Measurements from ENCODE around the gene ASRGL1. TPM values are rescaled to one million over a fixed set of nuclear protein-coding genes. Genes with fewer than 3 reads are reported as not detected.
"Not testable (repeated sequence)": the region's sequence is repeated elsewhere in the genome, so short reads cannot be mapped to it uniquely, and the experiment has no call there.

ASRGL1 gene
- total RNA-seq, 4 donors from 2014 or later: 0.66 to 7.6 (median 4.4) TPM; not detected in 1

DNA sequence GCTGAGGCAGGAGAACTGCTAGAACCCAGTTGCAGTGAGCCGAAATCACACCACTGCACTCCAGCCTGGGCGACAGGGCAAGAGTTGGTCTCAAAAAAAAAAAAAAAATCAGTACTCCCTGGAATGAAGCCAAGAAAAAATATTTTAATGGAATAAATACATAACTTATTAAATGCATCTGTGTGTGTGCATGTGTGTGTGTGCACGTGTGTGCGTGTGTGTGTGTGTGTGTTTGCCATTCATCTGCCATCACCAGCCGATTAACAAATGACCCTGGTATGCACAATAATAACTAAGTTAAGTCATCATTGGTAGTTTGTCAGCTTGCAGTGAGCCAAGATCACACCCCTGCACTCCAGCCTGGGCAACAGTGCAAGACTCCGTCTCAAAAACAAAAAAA lies 46.6 kb downstream of the ASRGL1 start:
- Histone ChIP-seq H3K36me3 (no peaks in the 10 kb centered on the region), H3K27me3 (peaks cover 0 to 6% (median 0%) of the 10 kb centered on the region in 4 donors), H3K27ac (no peak overlapping the region), H3K4me3 (no peak overlapping the region), H3K9me3 (no peaks in the 10 kb centered on the region), H3K4me1 (peaks cover 0 to 24% (median 2%) of the 10 kb centered on the region in 3 donors)
- TF ChIP-seq, protein P1, sequence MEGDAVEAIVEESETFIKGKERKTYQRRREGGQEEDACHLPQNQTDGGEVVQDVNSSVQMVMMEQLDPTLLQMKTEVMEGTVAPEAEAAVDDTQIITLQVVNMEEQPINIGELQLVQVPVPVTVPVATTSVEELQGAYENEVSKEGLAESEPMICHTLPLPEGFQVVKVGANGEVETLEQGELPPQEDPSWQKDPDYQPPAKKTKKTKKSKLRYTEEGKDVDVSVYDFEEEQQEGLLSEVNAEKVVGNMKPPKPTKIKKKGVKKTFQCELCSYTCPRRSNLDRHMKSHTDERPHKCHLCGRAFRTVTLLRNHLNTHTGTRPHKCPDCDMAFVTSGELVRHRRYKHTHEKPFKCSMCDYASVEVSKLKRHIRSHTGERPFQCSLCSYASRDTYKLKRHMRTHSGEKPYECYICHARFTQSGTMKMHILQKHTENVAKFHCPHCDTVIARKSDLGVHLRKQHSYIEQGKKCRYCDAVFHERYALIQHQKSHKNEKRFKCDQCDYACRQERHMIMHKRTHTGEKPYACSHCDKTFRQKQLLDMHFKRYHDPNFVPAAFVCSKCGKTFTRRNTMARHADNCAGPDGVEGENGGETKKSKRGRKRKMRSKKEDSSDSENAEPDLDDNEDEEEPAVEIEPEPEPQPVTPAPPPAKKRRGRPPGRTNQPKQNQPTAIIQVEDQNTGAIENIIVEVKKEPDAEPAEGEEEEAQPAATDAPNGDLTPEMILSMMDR (IDR thresholded peaks at IDR 0.05): no peak
- TF ChIP-seq POLR2A (IDR thresholded peaks at IDR 0.05): no peak
- intact Hi-C loops (cut with DNase I): no loop called here
- DNase-seq: no peak
- WGBS, 2 donors: 32 to 48% methylated on average over 6 of the region's 6 CpGs

DNA sequence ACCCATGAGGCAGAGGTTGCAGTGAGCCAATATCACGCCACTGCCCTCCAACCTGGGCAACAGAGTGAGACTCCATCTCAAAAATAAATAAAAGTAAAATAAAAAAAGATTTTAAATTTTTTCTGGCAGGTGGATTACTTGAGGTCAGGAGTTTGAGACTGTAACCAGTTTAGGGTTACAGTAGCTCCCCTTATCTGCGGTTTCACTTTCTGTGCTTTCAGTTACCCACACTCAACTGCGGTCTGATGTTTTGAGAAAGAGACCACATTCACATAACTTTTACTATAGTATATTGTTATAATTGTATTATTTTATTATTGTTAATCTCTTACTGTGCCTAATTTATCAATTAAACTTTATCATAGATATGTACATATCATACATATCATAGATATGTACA lies 48.8 kb downstream of the ASRGL1 start:
- H3K36me3 ChIP-seq; H3K9me3 ChIP-seq; intact Hi-C loops (cut with DNase I); H3K27me3 ChIP-seq; DNase-seq; H3K4me3 ChIP-seq; H3K27ac ChIP-seq: not testable (repeated sequence)
- H3K4me1 ChIP-seq: peaks cover 0 to 18% (median 0%) of the 10 kb centered on the region in 3 donors
- WGBS, 2 donors: 85% methylated on average over 3 of the region's 3 CpGs

DNA sequence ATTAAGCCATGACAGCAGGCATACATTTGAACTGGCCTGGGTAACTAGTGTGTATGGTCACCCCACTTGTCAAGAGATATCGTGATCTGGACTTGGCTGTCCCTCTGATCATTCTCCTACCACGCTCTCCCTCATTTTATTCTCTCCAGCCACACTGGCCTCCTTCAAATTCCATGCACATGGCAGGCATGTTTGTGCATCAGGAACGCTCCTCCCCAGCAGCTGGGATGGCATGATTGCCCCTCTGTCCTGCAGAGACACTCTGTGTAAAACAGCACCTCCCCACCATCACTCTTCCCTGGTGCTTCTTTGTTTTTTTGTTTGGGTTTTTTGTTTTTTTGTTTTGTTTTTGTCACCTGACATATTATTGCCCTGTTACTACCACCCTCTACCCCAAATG lies 50.1 kb downstream of the ASRGL1 start:
- Histone ChIP-seq H3K4me3 (no peak overlapping the region), H3K4me1 (peaks cover 0 to 8% (median 0%) of the 10 kb centered on the region in 3 donors), H3K27me3 (no peaks in the 10 kb centered on the region), H3K27ac (no peak overlapping the region), H3K9me3 (no peaks in the 10 kb centered on the region), H3K36me3 (no peaks in the 10 kb centered on the region)
- TF ChIP-seq POLR2A (IDR thresholded peaks at IDR 0.05): no peak
- TF ChIP-seq, protein P1 (IDR thresholded peaks at IDR 0.05): no peak
- no peak for DNase-seq
- 89 to 90% methylated on average over 3 of the region's 3 CpGs for WGBS, 2 donors
- intact Hi-C loops (cut with DNase I): no loop called here

DNA sequence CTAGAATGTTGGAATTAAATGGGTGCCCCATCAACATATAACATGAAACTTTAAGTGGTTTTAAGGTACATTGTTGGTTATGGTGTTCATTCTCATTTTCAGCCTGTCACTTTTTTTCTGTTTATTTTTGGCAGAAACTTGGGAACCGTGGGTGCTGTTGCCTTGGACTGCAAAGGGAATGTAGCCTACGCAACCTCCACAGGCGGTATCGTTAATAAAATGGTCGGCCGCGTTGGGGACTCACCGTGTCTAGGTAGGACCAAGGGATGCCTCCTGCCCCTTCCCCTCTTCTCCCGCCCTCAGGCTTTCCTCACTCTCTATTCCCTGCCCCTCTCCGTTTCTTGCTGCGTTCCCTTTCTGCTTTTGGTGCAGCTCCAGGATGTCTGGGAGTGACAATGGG lies 51.8 kb downstream of the ASRGL1 start:
- Histone ChIP-seq H3K27me3 (no peaks in the 10 kb centered on the region), H3K4me3 (no peak overlapping the region), H3K4me1 (peaks cover 0 to 10% (median 0%) of the 10 kb centered on the region in 3 donors), H3K9me3 (no peaks in the 10 kb centered on the region), H3K27ac (no peak overlapping the region), H3K36me3 (no peaks in the 10 kb centered on the region)
- no peak for DNase-seq
- TF ChIP-seq, protein P1 (IDR thresholded peaks at IDR 0.05): no peak
- TF ChIP-seq POLR2A (IDR thresholded peaks at IDR 0.05): no peak
- intact Hi-C loops (cut with DNase I): no loop called here
- whole genome bisulfite sequencing, 2 donors: 76 to 82% methylated on average over 11 of the region's 11 CpGs

DNA sequence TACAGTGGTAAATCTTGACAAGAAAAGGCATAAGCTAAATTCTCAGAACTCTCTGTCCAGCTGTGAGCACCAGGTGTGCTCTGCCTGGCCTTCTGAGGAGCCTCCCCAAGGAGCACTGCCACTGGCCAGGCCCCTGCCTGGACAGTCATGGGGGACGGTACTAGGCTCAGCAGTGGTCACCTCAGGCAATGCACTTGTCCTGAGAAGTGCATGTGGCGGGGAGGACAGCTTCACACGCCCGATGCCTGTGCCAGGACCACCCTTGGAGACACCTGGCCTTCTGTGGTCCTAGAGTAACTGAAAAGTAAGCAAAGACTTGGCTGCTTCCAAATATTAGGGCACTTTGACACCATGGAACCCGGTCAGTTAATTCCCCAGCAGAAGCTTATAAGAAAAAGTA lies 53.0 kb downstream of the ASRGL1 start:
- Histone ChIP-seq H3K27me3 (no peaks in the 10 kb centered on the region), H3K36me3 (no peaks in the 10 kb centered on the region), H3K4me3 (no peak overlapping the region), H3K9me3 (no peaks in the 10 kb centered on the region), H3K27ac (no peak overlapping the region), H3K4me1 (peaks cover 1 to 19% (median 2%) of the 10 kb centered on the region in 3 donors)
- TF ChIP-seq, protein P1 (IDR thresholded peaks at IDR 0.05): no peak
- no peak for TF ChIP-seq POLR2A (IDR thresholded peaks at IDR 0.05)
- intact Hi-C loops (cut with DNase I): no loop called here
- DNase-seq: no peak
- 67 to 75% methylated on average over 4 to 5 of the region's 5 CpGs for WGBS, 2 donors

DNA sequence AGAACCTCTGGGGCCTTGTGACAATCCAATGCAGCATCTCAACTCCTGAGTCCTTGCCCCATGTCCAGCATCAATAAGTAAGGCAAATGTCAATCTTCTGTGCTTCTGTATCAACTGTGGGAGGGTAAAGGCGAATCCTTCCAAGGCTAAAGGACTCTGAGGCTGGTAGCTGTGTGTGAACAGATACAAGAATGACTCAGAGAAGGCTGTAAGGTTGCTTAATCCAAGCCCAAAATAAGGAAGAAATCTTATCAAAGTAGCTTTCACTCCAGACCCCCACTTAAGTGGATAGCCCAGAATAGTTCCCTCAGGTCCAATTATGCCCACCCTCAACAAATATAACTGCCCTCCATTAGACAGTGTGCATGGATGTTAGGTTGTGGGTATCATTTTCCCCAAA lies 53.5 kb downstream of the ASRGL1 start:
- Histone ChIP-seq H3K36me3 (no peaks in the 10 kb centered on the region), H3K9me3 (no peaks in the 10 kb centered on the region), H3K27ac (no peak overlapping the region), H3K4me3 (no peak overlapping the region), H3K27me3 (no peaks in the 10 kb centered on the region), H3K4me1 (peaks cover 5 to 24% (median 7%) of the 10 kb centered on the region in 3 donors)
- intact Hi-C loops (cut with DNase I): no loop called here
- 100% methylated on average over 1 of the region's 1 CpG; no CpG with 5 or more reads in 1 of the 2 donors for WGBS, 2 donors
- DNase-seq: no peak
- TF ChIP-seq POLR2A (IDR thresholded peaks at IDR 0.05): no peak
- TF ChIP-seq, protein P1 (IDR thresholded peaks at IDR 0.05): no peak
